ENCODE measurements around the gene VPS25. TPM values are rescaled to one million over a fixed set of nuclear protein-coding genes. Genes with fewer than 3 reads are reported as not detected.

Gene VPS25
- total and polyA plus RNA-seq, 9 of the 15 experiments (the other 6 are each of a cell fraction or from before 2014, with no cell fraction given), result 123 to 352 (median 180) TPM

GRCh38 chr17:42750739-42751344 is 22.4 kb upstream of the VPS25 start:
- H3K79me2 ChIP-seq (ENCODE audit: control insufficient read depth, insufficient read depth, low read length), result no peaks in the 10 kb centered on the region
- H3K4me3 ChIP-seq, result no peak overlapping the region
- no TSS peak for BruUV-seq (replicated peaks)
- in situ Hi-C loops (cut with MboI) (no loop called here), intact Hi-C loops (cut with micrococcal nuclease) (no loop called here)
- peaks cover 0 to 5% of the 10 kb centered on the region in 2 experiments; a peak in 2 of 5 replicates for H3K27me3 ChIP-seq (ENCODE audit: control insufficient read depth in 2 of 2, insufficient read depth in 2 of 2, low read length in 2 of 2)
- H3K9ac ChIP-seq (ENCODE audit: insufficient read depth in 1 of 2, low read depth in 2 of 2, low read length in 2 of 2), result 0 out of 4 replicates have a peak overlapping the region, but pooled peaks of 1 of the 2 experiments have one; percentile 16
- ChIA-PET POLR2A (interaction anchor here (0.5 to 1.4 kb wide), 5 partner anchors 9 to 71 kb away, joined by 3 to 4 read pairs (median 3); partner anchors contain the start of genes VPS25 and WNK4), CTCF (ENCODE audit: low intra/inter-chr PET ratio) (no interaction called here)
- peaks cover 7 to 15% of the 10 kb centered on the region in 2 experiments; a peak in 4 of 5 replicates for H3K4me1 ChIP-seq (replicated peaks in 1 of 2; ENCODE audit: control insufficient read depth in 2 of 2, insufficient read depth in 2 of 2, low read length in 2 of 2)
- H3K9me3 ChIP-seq (replicated peaks; ENCODE audit: control insufficient read depth, insufficient read depth, low read depth, low read length), result no peaks in the 10 kb centered on the region
- H2AFZ ChIP-seq (ENCODE audit: low read depth, low read length), result no peak overlapping the region
- peak; percentile 89 for ATAC-seq
- peaks cover 3% of the 10 kb centered on the region; the same call in 1 of the 2 replicates for H4K20me1 ChIP-seq (replicated peaks; ENCODE audit: control insufficient read depth, insufficient read depth, low read length)
- DNase-seq (ENCODE audit: extremely low read depth in 1 of 4, low spot score in 3 of 4), result peak; percentile 42 to 90 (median 65)
- H3K4me2 ChIP-seq (ENCODE audit: insufficient read depth, low read length), result 0 out of 2 replicates have a peak overlapping the region, but pooled peaks have one; percentile 7
- H3K9me1 ChIP-seq (ENCODE audit: control insufficient read depth, insufficient read depth, low read length), result no peaks in the 10 kb centered on the region
- H3K27ac ChIP-seq (ENCODE audit: extremely low read depth, low read depth, low read length), result no peak overlapping the region
- FAIRE-seq, result peak; percentile 87
- 0% methylated on average over 3 of the region's 3 CpGs for WGBS (ENCODE audit: insufficient coverage, low coverage, missing lambda C conversion rate)
- no peaks in the 10 kb centered on the region for H3K36me3 ChIP-seq (ENCODE audit: control insufficient read depth, insufficient read depth, low read length)
- TF ChIP-seq ZSCAN32 (CRISPR knock-in tag; IDR thresholded peaks at IDR 0.05), result no peak
- no peak for TF ChIP-seq ZBTB1 (CRISPR knock-in tag; IDR thresholded peaks at IDR 0.05; ENCODE audit: borderline replicate concordance, low read depth)
- no peak for TF ChIP-seq ZNF764 (CRISPR knock-in tag; IDR thresholded peaks at IDR 0.05; ENCODE audit: low read depth)
- TF ChIP-seq NR3C1 (CRISPR knock-in tag; IDR thresholded peaks at IDR 0.05), result no peak
- peak; percentile 84 for TF ChIP-seq POLR2AphosphoS5 (IDR thresholded peaks at IDR 0.05; ENCODE audit: control insufficient read depth, insufficient read depth, low read depth, low read length)
- no peak for TF ChIP-seq LCOR (CRISPR knock-in tag; IDR thresholded peaks at IDR 0.05)
- 0 out of 2 replicates have a peak, but pooled peaks have one; percentile 14 for TF ChIP-seq FOSL1 (tag; conservative IDR thresholded peaks at IDR 0.05)
- peak; percentile 95 for TF ChIP-seq TEAD4 (IDR thresholded peaks at IDR 0.05; ENCODE audit: low read length)
- TF ChIP-seq TEAD4 (CRISPR knock-in tag; IDR thresholded peaks at IDR 0.05; ENCODE audit: borderline replicate concordance), result no peak
- 0 out of 4 replicates have a peak, but pooled peaks of 1 of the 2 experiments have one; percentile 16 for TF ChIP-seq NRF1 (conservative IDR thresholded peaks at IDR 0.05 in 1 of 2, IDR thresholded peaks at IDR 0.05 in 1 of 2)
- TF ChIP-seq ZNF408 (CRISPR knock-in tag; IDR thresholded peaks at IDR 0.05; ENCODE audit: low read depth), result no peak
- no peak for TF ChIP-seq CEBPG (CRISPR knock-in tag; IDR thresholded peaks at IDR 0.05)
- no peak for TF ChIP-seq CEBPG (tag; conservative IDR thresholded peaks at IDR 0.05 in 1 of 2, IDR thresholded peaks at IDR 0.05 in 1 of 2)
- no peak for TF ChIP-seq STAT5B (CRISPR knock-in tag; IDR thresholded peaks at IDR 0.05)
- TF ChIP-seq LEF1 (IDR thresholded peaks at IDR 0.05), result peak; percentile 60; the same call in 1 of the 2 replicates
- 0 out of 2 replicates have a peak, but pooled peaks have one; percentile 19 for TF ChIP-seq ZNF239 (CRISPR knock-in tag; IDR thresholded peaks at IDR 0.05)
- peak in 1 of 2 experiments; percentile 17; a peak in 1 of 4 replicates for TF ChIP-seq SIN3A (IDR thresholded peaks at IDR 0.05; ENCODE audit: borderline replicate concordance in 2 of 2, control insufficient read depth in 1 of 2, low read depth in 2 of 2, low read length in 2 of 2)
- no peak for TF ChIP-seq RBBP5 (IDR thresholded peaks at IDR 0.05; ENCODE audit: borderline replicate concordance, insufficient read depth, low read length, poor library complexity, severe bottlenecking)
- peak; percentile 88 for TF ChIP-seq MTA2 (IDR thresholded peaks at IDR 0.05; ENCODE audit: low read depth)
- TF ChIP-seq POLR2G (IDR thresholded peaks at IDR 0.05; ENCODE audit: low read depth, low read length), result no peak
- 0 out of 2 replicates have a peak, but pooled peaks have one; percentile 47 for TF ChIP-seq SMAD3 (CRISPR knock-in tag; conservative IDR thresholded peaks at IDR 0.05)
- TF ChIP-seq TCF3 (CRISPR knock-in tag; IDR thresholded peaks at IDR 0.05), result peak; percentile 97
- TF ChIP-seq FOXK2 (conservative IDR thresholded peaks at IDR 0.05 in 1 of 2, IDR thresholded peaks at IDR 0.05 in 1 of 2; ENCODE audit: low read depth in 2 of 2), result peak; percentile 47 to 53; a peak in 2 of 4 replicates
- TF ChIP-seq ZBTB7A (IDR thresholded peaks at IDR 0.05; ENCODE audit: borderline replicate concordance, control insufficient read depth, low read depth, low read length), result peak; percentile 61; the same call in 1 of the 2 replicates
